ENCODE results near the gene MPC1.
"Not testable (repeated sequence)": the region's sequence is repeated elsewhere in the genome, so short reads cannot be mapped to it uniquely, and the experiment has no call there.

DNA sequence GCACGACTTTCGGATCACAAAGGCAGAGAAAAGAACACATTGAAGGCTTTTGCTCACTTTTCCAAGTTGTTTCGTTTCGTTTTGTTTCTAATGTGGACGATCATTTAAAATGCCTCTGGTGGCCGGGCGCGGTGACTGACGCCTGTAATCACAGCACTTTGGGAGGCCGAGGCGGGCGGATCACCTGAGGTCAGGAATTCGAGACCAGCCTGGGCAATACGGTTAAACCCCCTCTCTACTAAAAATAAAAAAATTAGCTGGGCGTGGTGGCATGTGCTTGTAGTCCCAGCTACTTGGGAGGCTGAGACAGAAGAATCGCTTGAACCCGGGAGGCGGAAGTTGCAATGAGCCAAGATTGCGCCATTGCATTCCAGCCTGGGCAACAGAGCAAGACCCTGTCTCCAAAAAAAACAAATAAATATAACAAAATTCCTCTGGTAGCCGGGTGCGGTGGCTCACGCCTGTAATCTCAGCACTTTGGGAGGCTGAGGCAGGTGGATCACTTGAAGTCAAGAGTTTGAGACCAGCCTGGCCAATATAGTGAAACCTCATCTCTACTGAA, 1.1 kb upstream of the MPC1 start:
- TF ChIP-seq, protein P1, sequence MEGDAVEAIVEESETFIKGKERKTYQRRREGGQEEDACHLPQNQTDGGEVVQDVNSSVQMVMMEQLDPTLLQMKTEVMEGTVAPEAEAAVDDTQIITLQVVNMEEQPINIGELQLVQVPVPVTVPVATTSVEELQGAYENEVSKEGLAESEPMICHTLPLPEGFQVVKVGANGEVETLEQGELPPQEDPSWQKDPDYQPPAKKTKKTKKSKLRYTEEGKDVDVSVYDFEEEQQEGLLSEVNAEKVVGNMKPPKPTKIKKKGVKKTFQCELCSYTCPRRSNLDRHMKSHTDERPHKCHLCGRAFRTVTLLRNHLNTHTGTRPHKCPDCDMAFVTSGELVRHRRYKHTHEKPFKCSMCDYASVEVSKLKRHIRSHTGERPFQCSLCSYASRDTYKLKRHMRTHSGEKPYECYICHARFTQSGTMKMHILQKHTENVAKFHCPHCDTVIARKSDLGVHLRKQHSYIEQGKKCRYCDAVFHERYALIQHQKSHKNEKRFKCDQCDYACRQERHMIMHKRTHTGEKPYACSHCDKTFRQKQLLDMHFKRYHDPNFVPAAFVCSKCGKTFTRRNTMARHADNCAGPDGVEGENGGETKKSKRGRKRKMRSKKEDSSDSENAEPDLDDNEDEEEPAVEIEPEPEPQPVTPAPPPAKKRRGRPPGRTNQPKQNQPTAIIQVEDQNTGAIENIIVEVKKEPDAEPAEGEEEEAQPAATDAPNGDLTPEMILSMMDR (IDR thresholded peaks at IDR 0.05): peak in 2 of 4 donors; percentile 13 to 40
- not testable (repeated sequence) for TF ChIP-seq POLR2A (IDR thresholded peaks at IDR 0.05)

All from right lobe of liver (tissue), 4 donors.